Coronary artery (tissue), 2 donors: Measurements from ENCODE around the gene XK.

Source experiments
- DNase-seq: peaks from one replicate; pipeline ENCODE4 v3.0.0-alpha.2; 2017; ENCODE audit warnings: low spot score
- H3K27ac ChIP-seq, 2 donors: fragments of 200-600 bp; sonication (generic); one replicate each; pipeline ENCODE4 v1.5.1; 2016 to 2019
- H3K4me3 ChIP-seq: fragments of 200-600 bp; sonication (generic); 2 replicates; pipeline ENCODE4 v1.5.1; 2016; ENCODE audit warnings: mild to moderate bottlenecking, moderate library complexity
- CTCF ChIP-seq: fragments of 200-600 bp; sonication (generic); IDR thresholded peaks from one replicate; pipeline ENCODE4 v1.5.1; 2019; ENCODE audit warnings: antibody characterized with exemption

XK gene

GRCh38 chrX:37666516-37666915 lies 19.1 kb upstream of the XK start:
- H3K4me3 ChIP-seq = no peak overlapping the region
- no peak for TF ChIP-seq CTCF
- H3K27ac ChIP-seq = no peak overlapping the region
- DNase-seq = no peak

- H3K27ac ChIP-seq = no peak overlapping the region
- H3K4me3 ChIP-seq = no peak overlapping the region
- TF ChIP-seq CTCF = no peak
- DNase-seq = no peak
Measured at GRCh38 chrX:37667141-37667540, 18.4 kb upstream of the XK start.

- no peak for DNase-seq
- no peak overlapping the region for H3K4me3 ChIP-seq
- no peak overlapping the region for H3K27ac ChIP-seq
- TF ChIP-seq CTCF = no peak
Measured at GRCh38 chrX:37672563-37672962, 13.0 kb upstream of the XK start.

- no peak overlapping the region for H3K4me3 ChIP-seq
- no peak for TF ChIP-seq CTCF
- no peak for DNase-seq
- no peak overlapping the region for H3K27ac ChIP-seq
Measured at GRCh38 chrX:37676811-37677210, 8.8 kb upstream of the XK start.

GRCh38 chrX:37677243-37677642 lies 8.3 kb upstream of the XK start:
- no peak for DNase-seq
- no peak overlapping the region for H3K27ac ChIP-seq
- TF ChIP-seq CTCF = no peak
- no peak overlapping the region for H3K4me3 ChIP-seq

GRCh38 chrX:37677765-37678164 lies 7.8 kb upstream of the XK start:
- H3K4me3 ChIP-seq = no peak overlapping the region
- DNase-seq = no peak
- no peak overlapping the region for H3K27ac ChIP-seq
- TF ChIP-seq CTCF = no peak

GRCh38 chrX:37678574-37678973 lies 7.0 kb upstream of the XK start:
- H3K4me3 ChIP-seq = no peak overlapping the region
- no peak for TF ChIP-seq CTCF
- no peak for DNase-seq
- no peak overlapping the region for H3K27ac ChIP-seq
